BJ (cell line): ENCODE results near the gene DCUN1D4. TPM values are rescaled to one million over a fixed set of nuclear protein-coding genes. Genes with fewer than 3 reads are reported as not detected.

Source experiments
- CTCF ChIA-PET: fragments of 350-600 bp; formaldehyde crosslinking; extraction: SDS; loops from one replicate; lab custom pipeline; 2021; ENCODE audit warnings: antibody characterized with exemption, inconsistent platforms; lab: Yijun Ruan, JAX
- POLR2A ChIA-PET: fragments of 300-600 bp; sonication (Branson Sonifier 250); formaldehyde crosslinking; extraction: SDS; loops from one replicate; lab custom pipeline; 2021; ENCODE audit warnings: antibody characterized with exemption; lab: Charles Lee
- DNase-seq: peaks from one replicate; pipeline ENCODE4 v3.0.0-alpha.2; 2011; ENCODE audit warnings: low read depth
- H3K27me3 ChIP-seq: 2 replicates; pipeline ENCODE4 v1.6.0; 2011; ENCODE audit warnings: low read length; ENCODE audit not compliant: control insufficient read depth, insufficient read depth
- H3K36me3 ChIP-seq: 2 replicates; pipeline ENCODE4 v1.5.1; 2011; ENCODE audit warnings: low read length; ENCODE audit not compliant: control insufficient read depth, insufficient read depth
- H3K4me3 ChIP-seq: 2 replicates; pipeline ENCODE4 v1.5.1; 2011; ENCODE audit warnings: low read depth, mild to moderate bottlenecking, control low read depth, low read length
- CTCF ChIP-seq: IDR thresholded peaks from 2 replicates; pipeline ENCODE4 v1.5.1; 2011; ENCODE audit warnings: low read depth, mild to moderate bottlenecking, control low read depth, inconsistent platforms, low read length, moderate library complexity; ENCODE audit not compliant: insufficient read depth
- polyA plus RNA-seq: library from polyadenylated mRNA; depleted of rRNA; stranded (reverse); fragments of >200 nt; gene quantifications from 2 replicates; pipeline ENCODE4 v1.2.3, GENCODE V29; 2011

Gene DCUN1D4
- polyA plus RNA-seq, 1 experiment, result 50.7 TPM

DNA sequence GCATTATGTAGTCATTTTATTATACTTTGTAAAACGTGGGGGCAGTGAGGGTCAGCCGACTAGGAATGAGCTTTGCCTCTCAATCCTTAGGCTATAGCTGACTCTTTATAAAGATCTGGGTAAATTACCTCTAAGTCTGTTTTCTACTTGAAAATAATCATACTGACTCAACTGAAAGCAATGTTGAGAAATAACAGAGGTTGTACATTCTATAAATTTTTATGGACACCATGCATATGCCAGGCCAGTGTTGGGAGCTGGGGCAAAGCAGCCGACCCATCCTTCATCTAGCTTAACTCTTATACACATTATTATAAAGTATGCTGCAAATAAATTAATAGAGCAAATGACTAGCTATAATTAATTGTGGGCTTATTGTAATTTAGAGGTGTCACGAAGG is 2.2 kb upstream of the DCUN1D4 start:
- H3K27me3 ChIP-seq, result no peaks in the 10 kb centered on the region
- H3K4me3 ChIP-seq, result no peak overlapping the region
- no peaks in the 10 kb centered on the region for H3K36me3 ChIP-seq
- no peak for DNase-seq
- TF ChIP-seq CTCF, result no peak
- CTCF ChIA-PET, result no interaction called here
- POLR2A ChIA-PET, result interaction anchor here (0.5 to 0.6 kb wide), 2 partner anchors 20 to 1172 kb away, joined by 4 to 7 read pairs; no protein-coding TSS in a partner anchor

DNA sequence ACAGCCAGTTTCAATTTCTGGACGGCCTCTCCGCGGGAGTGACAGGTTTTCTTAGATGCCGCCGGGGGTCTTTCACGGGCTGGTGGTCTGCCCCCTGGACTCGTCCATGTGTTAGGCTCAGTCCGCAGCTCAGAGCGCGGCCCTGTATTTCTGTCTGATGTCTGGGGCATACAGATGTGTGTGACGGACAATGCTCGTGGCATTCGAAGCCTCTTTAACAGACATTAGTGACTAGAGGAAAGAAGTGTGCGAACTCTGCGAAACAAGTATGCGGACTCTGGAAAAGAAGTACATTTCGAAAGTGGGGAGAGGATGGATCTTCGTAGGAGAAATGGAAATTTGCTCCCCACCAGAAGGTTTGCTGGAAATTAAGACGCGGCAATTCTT is 793 bp upstream of the DCUN1D4 start:
- H3K27me3 ChIP-seq, result no peaks in the 10 kb centered on the region
- ChIA-PET POLR2A (no interaction called here), CTCF (interaction anchor here (1.2 to 1.4 kb wide), 2 partner anchors 10 to 54 kb away, joined by 3 to 4 read pairs; no protein-coding TSS in a partner anchor)
- TF ChIP-seq CTCF, result no peak
- H3K4me3 ChIP-seq, result peak overlapping the region; percentile 67
- no peak for DNase-seq
- H3K36me3 ChIP-seq, result no peaks in the 10 kb centered on the region

DNA sequence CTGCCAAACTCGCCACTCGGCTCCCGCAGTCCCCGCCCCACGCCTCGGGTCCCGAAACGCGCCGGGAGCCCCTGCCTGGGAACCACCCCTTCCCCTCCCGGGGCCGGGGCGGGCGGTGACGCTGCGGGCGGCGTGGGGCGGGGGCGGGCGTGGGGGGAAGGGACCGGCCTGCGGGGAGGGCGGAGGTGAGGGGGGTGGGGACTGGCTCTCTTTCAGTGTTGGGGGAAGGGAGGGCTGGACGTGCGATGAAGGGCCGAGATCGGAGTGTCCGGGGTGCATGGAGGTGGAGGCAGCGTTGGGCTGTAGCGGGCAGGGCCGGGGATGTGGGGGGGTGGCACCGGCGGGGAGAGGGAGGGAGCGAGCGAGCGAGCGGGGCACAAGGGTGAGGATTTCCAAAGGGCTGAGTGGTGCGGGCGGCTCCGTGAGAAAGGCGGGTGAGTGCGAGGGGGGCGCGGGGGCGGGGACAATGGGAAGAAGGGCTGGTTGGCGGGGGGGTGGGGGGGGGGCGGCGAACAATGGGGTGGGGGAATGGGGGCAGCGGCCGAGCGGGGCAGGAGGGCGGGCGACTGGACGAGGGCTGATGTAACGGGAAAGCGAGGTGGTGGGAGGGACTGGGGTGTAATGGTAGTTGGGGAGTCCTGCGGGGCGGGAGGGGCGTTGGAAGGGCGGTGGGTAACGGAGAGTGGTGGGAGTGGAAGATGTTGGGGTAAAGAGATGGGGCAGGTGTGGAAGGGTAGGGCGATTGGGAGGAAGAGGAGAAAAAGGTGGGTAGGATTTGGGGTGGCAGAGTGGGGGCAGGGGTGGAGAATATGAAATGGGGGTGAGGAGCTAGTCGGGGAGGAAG is 578 bp downstream of the DCUN1D4 start:
- Histone ChIP-seq H3K27me3 (no peaks in the 10 kb centered on the region), H3K36me3 (no peaks in the 10 kb centered on the region), H3K4me3 (peak overlapping the region; percentile 93)
- TF ChIP-seq CTCF, result no peak
- CTCF ChIA-PET, result interaction anchor here (1.4 kb wide), 1 partner anchor 11 kb away, joined by 4 read pairs; no protein-coding TSS in a partner anchor
- POLR2A ChIA-PET, result no interaction called here
- DNase-seq, result no peak

GRCh38 chr4:51844153-51845054 is 1.5 kb downstream of the DCUN1D4 start:
- peak overlapping the region; percentile 93 for H3K4me3 ChIP-seq
- CTCF ChIA-PET, result no interaction called here
- H3K36me3 ChIP-seq, result no peaks in the 10 kb centered on the region
- no peaks in the 10 kb centered on the region for H3K27me3 ChIP-seq
- POLR2A ChIA-PET, result no interaction called here
- TF ChIP-seq CTCF, result no peak
- peak; percentile 57 for DNase-seq

DNA sequence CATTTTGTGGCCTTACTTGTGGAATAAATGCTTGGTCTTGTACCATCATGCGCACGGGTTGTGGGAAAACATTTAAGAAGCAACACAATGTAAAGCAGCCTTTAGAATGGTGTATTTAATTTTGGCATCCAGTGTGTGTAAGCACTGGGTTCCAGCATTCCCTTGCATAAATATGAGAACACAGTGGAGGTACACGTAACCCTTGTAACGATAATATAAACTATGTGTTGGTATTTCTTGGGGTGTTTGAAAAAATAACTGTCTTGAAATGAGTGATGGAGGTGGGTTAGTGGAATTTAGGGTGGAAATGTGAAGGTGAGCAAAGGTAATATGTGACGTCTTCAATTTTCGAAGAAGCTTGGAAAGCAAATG is 2.1 kb downstream of the DCUN1D4 start:
- TF ChIP-seq CTCF, result no peak
- peak overlapping the region; percentile 93 for H3K4me3 ChIP-seq
- ChIA-PET POLR2A (no interaction called here), CTCF (interaction anchor here (1.2 kb wide), 1 partner anchor 184 kb away, joined by 3 read pairs; no protein-coding TSS in a partner anchor)
- no peaks in the 10 kb centered on the region for H3K36me3 ChIP-seq
- H3K27me3 ChIP-seq, result no peaks in the 10 kb centered on the region
- no peak for DNase-seq
